AG09319 (cell line): ENCODE results near the gene CALD1.

Experiments used
- DNase-seq: peaks from one replicate; pipeline ENCODE4 v3.0.0-alpha.2; 2010; ENCODE audit warnings: low read depth; ENCODE audit errors: extremely low read depth
- CTCF ChIP-seq: IDR thresholded peaks from 2 replicates; pipeline ENCODE4 v1.5.1; 2011; ENCODE audit warnings: low read depth, mild to moderate bottlenecking, inconsistent platforms, low read length, moderate library complexity

The CALD1 gene

DNA sequence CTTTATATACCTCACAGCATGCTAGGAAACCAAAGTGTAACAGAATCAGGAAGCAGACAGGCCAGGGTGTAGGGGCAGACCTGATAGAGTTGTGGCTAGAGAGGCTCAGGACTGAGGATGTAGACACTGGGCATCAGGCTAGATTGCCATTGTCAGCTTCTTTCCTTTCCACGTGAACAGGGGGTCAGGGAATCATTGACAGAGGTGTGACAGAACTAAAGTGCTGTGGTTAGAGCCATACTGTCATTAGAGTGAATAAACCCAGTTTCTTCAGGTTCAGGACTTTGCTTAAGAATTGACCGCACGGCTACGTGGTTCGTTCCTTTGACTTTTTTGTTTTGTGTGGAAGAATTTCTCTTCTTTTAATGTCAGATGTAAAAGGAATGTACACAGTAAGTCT, 90.7 kb downstream of the CALD1 start:
- no peak for TF ChIP-seq CTCF
- no peak for DNase-seq

GRCh38 chr7:134870781-134871180, 91.3 kb downstream of the CALD1 start:
- no peak for DNase-seq
- TF ChIP-seq CTCF, result no peak

GRCh38 chr7:134873253-134873652, 93.8 kb downstream of the CALD1 start:
- DNase-seq, result no peak
- no peak for TF ChIP-seq CTCF

DNA sequence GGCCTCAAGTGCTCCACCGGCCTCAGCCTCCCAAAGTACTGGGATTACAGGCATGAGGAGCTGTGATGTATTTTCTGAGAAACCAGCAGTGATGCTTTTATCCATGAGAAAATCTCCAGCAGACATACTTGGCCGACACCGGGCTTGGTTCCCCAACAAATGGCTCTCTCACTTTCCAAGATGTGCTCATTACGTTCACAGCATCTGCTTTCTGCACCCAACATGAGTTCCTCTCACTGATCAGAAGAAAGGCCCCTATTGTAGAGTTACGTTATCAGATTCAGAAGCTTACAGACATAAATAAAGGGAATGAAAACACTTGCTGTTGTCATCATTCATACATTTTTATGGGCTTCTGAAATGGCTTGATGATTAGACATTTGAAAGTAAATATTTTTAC, 95.0 kb downstream of the CALD1 start:
- no peak for DNase-seq
- no peak for TF ChIP-seq CTCF

- no peak for TF ChIP-seq CTCF
- DNase-seq, result no peak
Observed at GRCh38 chr7:134875867-134876266, 96.4 kb downstream of the CALD1 start.

- DNase-seq, result no peak
Observed at GRCh38 chr7:134878746-134879357, 99.4 kb downstream of the CALD1 start.

More at GRCh38 chr7:134878746-134879357, 99.4 kb downstream of the CALD1 start:
- no peak for TF ChIP-seq CTCF
